Uterus (tissue), 2 donors: Measurements from ENCODE around the gene GATM.

Experiments used
- POLR2A ChIP-seq, 2 donors: fragments of 450-650 bp; IDR thresholded peaks; one replicate each; pipeline ENCODE4 v1.6.1; 2016; ENCODE audit warnings: antibody characterized with exemption in 2 of 2, mild to moderate bottlenecking in 1 of 2, moderate library complexity in 1 of 2
- TF ChIP-seq, protein P1 (sequence below), 4 experiments: fragments of 200-600 bp in 2 of 4; fragments of 450-650 bp in 2 of 4; sonication (generic) in 2 of 4; IDR thresholded peaks; one replicate each; pipeline ENCODE4 v1.5.1; 2016 to 2019; ENCODE audit warnings: antibody characterized with exemption in 4 of 4, mild to moderate bottlenecking in 2 of 4, moderate library complexity in 1 of 4

DNA sequence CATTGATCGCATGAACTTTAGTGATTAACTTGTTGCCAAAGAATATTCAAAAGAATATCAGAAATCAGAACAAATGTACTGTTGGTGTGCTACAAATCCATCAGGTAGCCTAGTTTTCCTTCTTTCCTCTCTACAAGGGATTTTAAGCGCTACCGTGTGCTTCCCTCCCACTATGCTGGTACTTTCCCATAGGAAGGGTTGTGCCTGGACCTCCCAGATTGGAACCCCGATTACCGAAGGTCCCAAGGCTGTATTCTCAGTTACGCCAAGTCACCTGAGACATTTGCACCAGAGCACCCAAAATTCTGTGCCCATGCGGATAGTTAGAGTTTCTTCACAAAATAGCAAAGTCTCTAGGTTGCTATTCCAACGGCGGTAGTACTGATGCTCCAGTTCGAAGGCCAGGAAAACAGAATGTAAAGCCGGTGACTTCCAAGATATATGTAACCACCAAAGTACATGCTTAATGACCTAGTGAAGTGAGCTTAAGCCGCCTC, 23.4 kb upstream of the GATM start:
- no peak for TF ChIP-seq POLR2A (IDR thresholded peaks at IDR 0.05)
- TF ChIP-seq, protein P1, sequence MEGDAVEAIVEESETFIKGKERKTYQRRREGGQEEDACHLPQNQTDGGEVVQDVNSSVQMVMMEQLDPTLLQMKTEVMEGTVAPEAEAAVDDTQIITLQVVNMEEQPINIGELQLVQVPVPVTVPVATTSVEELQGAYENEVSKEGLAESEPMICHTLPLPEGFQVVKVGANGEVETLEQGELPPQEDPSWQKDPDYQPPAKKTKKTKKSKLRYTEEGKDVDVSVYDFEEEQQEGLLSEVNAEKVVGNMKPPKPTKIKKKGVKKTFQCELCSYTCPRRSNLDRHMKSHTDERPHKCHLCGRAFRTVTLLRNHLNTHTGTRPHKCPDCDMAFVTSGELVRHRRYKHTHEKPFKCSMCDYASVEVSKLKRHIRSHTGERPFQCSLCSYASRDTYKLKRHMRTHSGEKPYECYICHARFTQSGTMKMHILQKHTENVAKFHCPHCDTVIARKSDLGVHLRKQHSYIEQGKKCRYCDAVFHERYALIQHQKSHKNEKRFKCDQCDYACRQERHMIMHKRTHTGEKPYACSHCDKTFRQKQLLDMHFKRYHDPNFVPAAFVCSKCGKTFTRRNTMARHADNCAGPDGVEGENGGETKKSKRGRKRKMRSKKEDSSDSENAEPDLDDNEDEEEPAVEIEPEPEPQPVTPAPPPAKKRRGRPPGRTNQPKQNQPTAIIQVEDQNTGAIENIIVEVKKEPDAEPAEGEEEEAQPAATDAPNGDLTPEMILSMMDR (IDR thresholded peaks at IDR 0.05), result no peak
